COLO668 (cell line): ENCODE measurements around the gene SPTSSA.
"Not testable (repeated sequence)": the region's sequence is repeated elsewhere in the genome, so short reads cannot be mapped to it uniquely, and the experiment has no call there.

Experiments
- DNase-seq: peaks from one replicate; lab custom pipeline; 2025; ENCODE audit not compliant: unreplicated experiment; lab: John Stamatoyannopoulos, UW

Gene SPTSSA

GRCh38 chr14:34462132-34462893 is at the start of gene SPTSSA:
Gene SPTSSA (minus strand): TSS chr14:34462240. CDS start chr14:34462207, 33 bp downstream.
- peak; percentile 99 for DNase-seq

- no peak for DNase-seq
Observed at GRCh38 chr14:34507884-34508283, 45.8 kb upstream of the SPTSSA start.

GRCh38 chr14:34507459-34507858 is 45.4 kb upstream of the SPTSSA start:
- DNase-seq: no peak

GRCh38 chr14:34505124-34505491 is 43.1 kb upstream of the SPTSSA start:
- DNase-seq: not testable (repeated sequence)

GRCh38 chr14:34504027-34504426 is 42.0 kb upstream of the SPTSSA start:
- not testable (repeated sequence) for DNase-seq

GRCh38 chr14:34502545-34503225 is 40.6 kb upstream of the SPTSSA start:
- no peak for DNase-seq

GRCh38 chr14:34502001-34502400 is 40.0 kb upstream of the SPTSSA start:
- DNase-seq: no peak

GRCh38 chr14:34501004-34501580 is 39.1 kb upstream of the SPTSSA start:
- no peak for DNase-seq

GRCh38 chr14:34498684-34499412 is 36.8 kb upstream of the SPTSSA start:
- DNase-seq: peak; percentile 39

GRCh38 chr14:34496679-34497513 is 34.9 kb upstream of the SPTSSA start:
- no peak for DNase-seq

GRCh38 chr14:34496007-34496678 is 34.1 kb upstream of the SPTSSA start:
- DNase-seq: no peak

GRCh38 chr14:34489324-34489723 is 27.3 kb upstream of the SPTSSA start:
- DNase-seq: no peak

- no peak for DNase-seq
Observed at GRCh38 chr14:34488528-34488927, 26.5 kb upstream of the SPTSSA start.

- no peak for DNase-seq
Observed at GRCh38 chr14:34484726-34485125, 22.7 kb upstream of the SPTSSA start.

- DNase-seq: no peak
Observed at GRCh38 chr14:34482463-34482862, 20.4 kb upstream of the SPTSSA start.

- no peak for DNase-seq
Observed at GRCh38 chr14:34479694-34480093, 17.7 kb upstream of the SPTSSA start.

GRCh38 chr14:34478261-34478660 is 16.2 kb upstream of the SPTSSA start:
- DNase-seq: no peak

- not testable (repeated sequence) for DNase-seq
Observed at GRCh38 chr14:34476036-34476435, 14.0 kb upstream of the SPTSSA start.

- no peak for DNase-seq
Observed at GRCh38 chr14:34475163-34475562, 13.1 kb upstream of the SPTSSA start.

GRCh38 chr14:34474187-34474679 is 12.2 kb upstream of the SPTSSA start:
- DNase-seq: no peak
